G401 (cell line): ENCODE measurements around the gene KHSRP. TPM values are rescaled to one million over a fixed set of nuclear protein-coding genes. Genes with fewer than 3 reads are reported as not detected.

ENCODE experiments used
- DNase-seq: peaks from one replicate; pipeline ENCODE4 v3.0.0-alpha.2; 2015; ENCODE audit warnings: low spot score
- in situ Hi-C: cut with HindIII; loops from 2 replicates; pipeline ENCODE4 v1.10.0; 2016; ENCODE audit warnings: low sequenced_read_pairs, mixed read lengths
- total RNA-seq: library from RNA; depleted of rRNA; stranded (reverse); fragments of >200 nt; shearing (Covaris generic); gene quantifications from 2 replicates; pipeline ENCODE4 v1.2.3, GENCODE V29; 2014; rRNA removed

Gene KHSRP
- total RNA-seq, 1 experiment from 2014 or later = 189 TPM

DNA sequence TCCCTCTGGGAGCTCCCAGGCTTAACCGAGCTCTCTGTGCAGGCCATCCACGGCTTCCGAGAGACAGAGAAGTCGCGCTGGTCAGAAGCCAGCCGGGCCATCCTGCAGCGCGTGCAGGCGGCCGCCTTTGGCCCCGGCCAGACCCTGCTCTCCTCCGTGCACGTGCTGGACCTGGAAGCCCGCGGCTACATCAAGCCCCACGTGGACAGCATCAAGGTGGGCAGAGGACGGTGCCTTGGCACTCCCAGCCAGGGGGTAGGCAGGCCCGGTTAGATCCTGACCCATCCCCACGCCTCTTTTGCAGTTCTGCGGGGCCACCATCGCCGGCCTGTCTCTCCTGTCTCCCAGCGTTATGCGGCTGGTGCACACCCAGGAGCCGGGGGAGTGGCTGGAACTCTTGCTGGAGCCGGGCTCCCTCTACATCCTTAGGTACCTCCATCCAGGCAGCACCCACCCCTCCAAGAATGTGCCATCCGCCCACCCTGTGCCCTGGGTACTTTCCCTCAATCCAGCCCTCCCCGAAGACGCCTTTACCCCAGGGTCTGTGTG is 50.4 kb downstream of the KHSRP start:
- peak; percentile 56 for DNase-seq
- in situ Hi-C loops = no loop called here

DNA sequence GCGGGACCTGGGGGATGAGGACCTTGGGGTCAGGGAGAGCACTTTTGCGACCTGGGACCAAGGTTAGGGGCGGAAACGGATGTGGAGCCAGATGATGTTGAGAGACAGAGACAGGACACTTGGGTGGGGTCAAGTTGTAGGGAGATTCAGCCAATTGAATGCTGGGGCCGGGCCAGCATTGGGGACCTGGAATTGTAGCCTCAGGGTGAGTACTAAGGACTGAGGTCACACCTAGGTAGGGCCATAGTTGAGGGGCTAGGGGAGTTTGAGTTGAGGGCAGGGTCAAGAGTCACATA is 50.9 kb downstream of the KHSRP start:
- in situ Hi-C loops = no loop called here

DNA sequence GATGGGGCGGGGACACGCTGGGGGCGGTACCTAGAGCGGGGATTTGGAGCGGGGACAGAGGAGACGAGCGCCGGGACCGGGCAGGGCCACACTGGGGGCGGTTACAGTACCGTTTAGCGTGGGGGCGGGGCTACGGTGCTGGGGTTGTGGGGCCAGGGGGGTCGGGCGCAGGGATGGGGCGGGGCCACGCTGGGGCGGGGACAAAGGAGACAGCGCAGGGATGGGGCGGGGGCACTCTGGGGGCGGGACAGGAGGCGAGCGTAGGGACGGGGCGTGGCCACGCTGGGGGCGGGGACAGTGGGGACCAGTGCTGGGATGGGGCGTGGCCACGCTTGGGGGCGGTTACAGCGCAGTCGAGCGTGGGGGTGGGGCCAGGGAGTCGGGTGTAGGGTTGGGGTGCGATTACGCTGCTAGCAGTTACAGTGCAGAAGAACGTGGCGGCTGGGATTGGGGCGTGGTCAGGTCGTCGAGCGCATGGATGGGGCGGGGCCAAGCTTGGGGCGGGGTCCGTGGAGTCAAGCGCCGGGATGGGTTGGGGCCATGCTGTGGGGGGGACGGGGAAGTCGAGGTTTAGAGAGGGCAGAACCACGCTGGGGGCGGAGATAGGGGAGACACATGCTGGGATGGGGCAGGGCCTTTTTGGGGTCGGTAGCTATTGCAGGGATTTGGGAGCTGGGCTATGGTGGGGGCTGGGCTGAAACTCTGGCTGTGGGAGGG is 51.4 kb downstream of the KHSRP start:
- DNase-seq = peak; percentile 98
- in situ Hi-C loops = no loop called here

More for the DNA sequence above, 50.9 kb downstream of the KHSRP start:
- DNase-seq = no peak

DNA sequence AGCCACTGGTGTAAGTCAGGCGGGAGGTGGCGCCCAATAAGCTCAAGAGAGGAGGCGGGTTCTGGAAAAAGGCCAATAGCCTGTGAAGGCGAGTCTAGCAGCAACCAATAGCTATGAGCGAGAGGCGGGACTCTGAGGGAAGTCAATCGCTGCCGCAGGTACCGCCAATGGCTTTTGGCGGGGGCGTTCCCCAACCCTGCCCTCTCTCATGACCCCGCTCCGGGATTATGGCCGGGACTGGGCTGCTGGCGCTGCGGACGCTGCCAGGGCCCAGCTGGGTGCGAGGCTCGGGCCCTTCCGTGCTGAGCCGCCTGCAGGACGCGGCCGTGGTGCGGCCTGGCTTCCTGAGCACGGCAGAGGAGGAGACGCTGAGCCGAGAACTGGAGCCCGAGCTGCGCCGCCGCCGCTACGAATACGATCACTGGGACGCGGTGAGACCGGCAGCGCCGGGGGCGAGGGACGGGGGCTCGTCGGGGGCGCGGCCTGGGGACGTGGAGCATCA is 52.0 kb downstream of the KHSRP start, which contains the start of gene ALKBH7:
Gene ALKBH7 (plus strand): TSS at position 201 of the 502 bp plus-strand sequence. CDS start 27 bp downstream, at position 228.
- peak; percentile 100 for DNase-seq
- in situ Hi-C loops = no loop called here

DNA sequence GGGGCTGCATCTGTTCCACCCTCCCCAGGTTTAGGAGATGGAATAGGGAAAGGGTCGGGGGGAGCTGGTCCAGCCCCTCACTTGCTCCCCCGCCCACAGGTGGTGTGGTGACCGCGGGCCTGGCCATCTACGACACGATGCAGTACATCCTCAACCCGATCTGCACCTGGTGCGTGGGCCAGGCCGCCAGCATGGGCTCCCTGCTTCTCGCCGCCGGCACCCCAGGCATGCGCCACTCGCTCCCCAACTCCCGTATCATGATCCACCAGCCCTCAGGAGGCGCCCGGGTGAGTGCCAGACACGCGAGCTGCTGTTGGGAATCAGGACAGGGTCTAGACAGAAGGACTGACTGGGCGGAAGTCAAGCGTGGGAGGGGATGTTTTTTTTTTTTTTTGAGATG is 60.3 kb downstream of the KHSRP start:
- in situ Hi-C loops = no loop called here
- DNase-seq = no peak

Other genes starting within 250 kb of the KHSRP start
- gene MLLT1, start 144.8 kb downstream of the KHSRP start, total RNA-seq = 5.6 and 7.5 TPM in 2 replicates
- gene ACER1, start 91.2 kb downstream of the KHSRP start, total RNA-seq = not detected in 2 replicates
- 145 and 195 TPM in 2 replicates for gene CLPP, start 63.3 kb downstream of the KHSRP start, total RNA-seq
- gene ALKBH7, start 52.0 kb downstream of the KHSRP start, total RNA-seq = 105 and 149 TPM in 2 replicates
- gene PSPN, start 48.9 kb downstream of the KHSRP start, total RNA-seq = 1.1 and 1.4 TPM in 2 replicates
- gene GTF2F1, start 31.6 kb downstream of the KHSRP start, total RNA-seq = 147 and 163 TPM in 2 replicates
- gene SLC25A41, start 9.0 kb upstream of the KHSRP start, total RNA-seq = 1.3 TPM in 1 of 2 replicates, not detected in the other
- 57.6 and 60.6 TPM in 2 replicates for gene SLC25A23, start 35.0 kb upstream of the KHSRP start, total RNA-seq
- gene CRB3, start 39.5 kb upstream of the KHSRP start, total RNA-seq = 1.9 TPM in 1 of 2 replicates, not detected in the other
- not detected in 2 replicates for gene DENND1C, start 57.0 kb upstream of the KHSRP start, total RNA-seq
- 2.1 and 3.3 TPM in 2 replicates for gene TUBB4A, start 77.5 kb upstream of the KHSRP start, total RNA-seq
- 39.0 and 60.2 TPM in 2 replicates for gene TNFSF9, start 106.2 kb upstream of the KHSRP start, total RNA-seq
- gene CD70, start 166.3 kb upstream of the KHSRP start, total RNA-seq = 131 and 143 TPM in 2 replicates
- gene TNFSF14, start 245.3 kb upstream of the KHSRP start, total RNA-seq = not detected in 2 replicates